H9 (cell line): ENCODE measurements around the gene SGSM2. TPM values are rescaled to one million over a fixed set of nuclear protein-coding genes. Genes with fewer than 3 reads are reported as not detected.

Experiments used
- DNase-seq: peaks from one replicate; pipeline ENCODE4 v3.0.0-alpha.2; 2017
- H2AFZ ChIP-seq: one replicate; pipeline ENCODE4 v1.6.1; 2013; ENCODE audit warnings: mild to moderate bottlenecking, low read length, control low read depth, moderate library complexity
- H2AK5ac ChIP-seq: 2 replicates; pipeline ENCODE4 v1.6.1; 2013; ENCODE audit warnings: low read length, control low read depth, mixed read lengths; ENCODE audit not compliant: insufficient read length
- H2BK120ac ChIP-seq: one replicate; pipeline ENCODE4 v1.6.1; 2013; ENCODE audit warnings: low read depth, mild to moderate bottlenecking, low read length, control low read depth, inconsistent platforms; ENCODE audit not compliant: poor library complexity, severe bottlenecking
- H2BK12ac ChIP-seq: 2 replicates; pipeline ENCODE4 v1.6.1; 2013; ENCODE audit warnings: low read length, control low read depth, mixed read lengths, low read depth; ENCODE audit not compliant: insufficient read length
- H2BK15ac ChIP-seq: 2 replicates; pipeline ENCODE4 v1.6.1; 2013; ENCODE audit warnings: low read depth, low read length, control low read depth
- H2BK20ac ChIP-seq: one replicate; pipeline ENCODE4 v1.6.1; 2013; ENCODE audit warnings: low read depth, mild to moderate bottlenecking, low read length, control low read depth, inconsistent platforms; ENCODE audit not compliant: poor library complexity, severe bottlenecking
- H2BK5ac ChIP-seq: 2 replicates; pipeline ENCODE4 v1.6.1; 2013; ENCODE audit warnings: low read length, control low read depth, mixed read lengths; ENCODE audit not compliant: insufficient read length
- H3K14ac ChIP-seq: 2 replicates; pipeline ENCODE4 v1.6.1; 2013; ENCODE audit warnings: low read length, control low read depth; ENCODE audit not compliant: insufficient read depth
- H3K18ac ChIP-seq: 2 replicates; pipeline ENCODE4 v1.6.1; 2013; ENCODE audit warnings: low read depth, mild to moderate bottlenecking, mixed read lengths, low read length, control low read depth; ENCODE audit not compliant: insufficient read length
- H3K23ac ChIP-seq: 2 replicates; pipeline ENCODE4 v1.6.1; 2013; ENCODE audit warnings: low read length, control low read depth, mixed read lengths, low read depth; ENCODE audit not compliant: insufficient read length
- H3K23me2 ChIP-seq: 2 replicates; pipeline ENCODE4 v1.6.1; 2013; ENCODE audit warnings: low read depth, mild to moderate bottlenecking, mixed read lengths, low read length, control low read depth; ENCODE audit not compliant: insufficient read length, poor library complexity, severe bottlenecking
- H3K27ac ChIP-seq: 2 replicates; pipeline ENCODE4 v1.5.1; 2013; ENCODE audit warnings: low read length, control low read depth, mixed read lengths, low read depth; ENCODE audit not compliant: insufficient read length
- H3K27me3 ChIP-seq: 2 replicates; pipeline ENCODE4 v1.6.1; 2013; ENCODE audit warnings: low read length, control low read depth, inconsistent platforms; ENCODE audit not compliant: insufficient read depth
- H3K4ac ChIP-seq: 2 replicates; pipeline ENCODE4 v1.6.1; 2013; ENCODE audit warnings: low read depth, mild to moderate bottlenecking, control low read depth, inconsistent platforms, low read length, moderate library complexity
- H3K4me1 ChIP-seq: 2 replicates; pipeline ENCODE4 v1.6.1; 2013; ENCODE audit warnings: low read length, control low read depth, inconsistent platforms; ENCODE audit not compliant: insufficient read depth
- H3K4me2 ChIP-seq: 2 replicates; pipeline ENCODE4 v1.6.1; 2013; ENCODE audit warnings: low read length, control low read depth, mixed read lengths; ENCODE audit not compliant: insufficient read length, insufficient read depth
- H3K56ac ChIP-seq: 2 replicates; pipeline ENCODE4 v1.6.1; 2013; ENCODE audit warnings: low read depth, mild to moderate bottlenecking, mixed read lengths, low read length, control low read depth; ENCODE audit not compliant: insufficient read length
- H3K79me1 ChIP-seq: 2 replicates; pipeline ENCODE4 v1.6.1; 2013; ENCODE audit warnings: low read depth, mild to moderate bottlenecking, moderate library complexity, low read length, control low read depth, inconsistent platforms; ENCODE audit not compliant: insufficient read depth, poor library complexity, severe bottlenecking
- H3K79me2 ChIP-seq: 2 replicates; pipeline ENCODE4 v1.6.1; 2013; ENCODE audit warnings: low read length, control low read depth, inconsistent platforms; ENCODE audit not compliant: insufficient read depth
- H3K9ac ChIP-seq: 2 replicates; pipeline ENCODE4 v1.6.1; 2013; ENCODE audit warnings: low read length, control low read depth, mixed read lengths; ENCODE audit not compliant: insufficient read length; ENCODE audit errors: extremely low read depth
- H3K9me3 ChIP-seq: one replicate; pipeline ENCODE4 v1.6.1; 2013; ENCODE audit warnings: low read depth, low read length, inconsistent platforms; ENCODE audit not compliant: control insufficient read depth
- H3T11ph ChIP-seq: one replicate; pipeline ENCODE4 v1.6.1; 2013; ENCODE audit warnings: mild to moderate bottlenecking, low read length, control low read depth, inconsistent platforms
- H4K20me1 ChIP-seq: one replicate; pipeline ENCODE4 v1.6.1; 2013; ENCODE audit not compliant: control insufficient read depth, insufficient read length, insufficient read depth
- H4K5ac ChIP-seq: 2 replicates; pipeline ENCODE4 v1.6.1; 2013; ENCODE audit warnings: low read depth, mild to moderate bottlenecking, mixed read lengths, low read length, control low read depth; ENCODE audit not compliant: insufficient read length
- H4K8ac ChIP-seq: replicated peaks from 2 replicates; pipeline ENCODE4 v1.6.1; 2013; ENCODE audit warnings: low read length, control low read depth, mixed read lengths, low read depth; ENCODE audit not compliant: insufficient read length
- H4K91ac ChIP-seq: 2 replicates; pipeline ENCODE4 v1.6.1; 2013; ENCODE audit warnings: low read depth, mild to moderate bottlenecking, moderate library complexity, mixed read lengths, low read length, control low read depth; ENCODE audit not compliant: insufficient read length
- H3K27ac Mint-ChIP-seq, 3 experiments: 2 replicates in 2 of 3; 3 replicates in 1 of 3; pipeline ENCODE4 v1.8.0; 2020 to 2021; ENCODE audit warnings: mixed read lengths in 3 of 3, mild to moderate bottlenecking in 1 of 3, moderate library complexity in 1 of 3
- H3K27me3 Mint-ChIP-seq: 2 replicates; pipeline ENCODE4 v1.8.0; 2021; ENCODE audit warnings: low read depth, mild to moderate bottlenecking, moderate library complexity, mixed read lengths
- H3K36me3 Mint-ChIP-seq, 3 experiments: 2 replicates in 2 of 3; 3 replicates in 1 of 3; pipeline ENCODE4 v1.8.0; 2020 to 2021; ENCODE audit warnings: low read depth in 3 of 3, mixed read lengths in 3 of 3; ENCODE audit not compliant: insufficient read depth in 1 of 3
- H3K4me1 Mint-ChIP-seq, 2 experiments: 2 replicates each; pipeline ENCODE4 v1.8.0; 2020; ENCODE audit warnings: mixed read lengths in 2 of 2
- H3K4me3 Mint-ChIP-seq, 2 experiments: 2 replicates in 1 of 2; 3 replicates in 1 of 2; pipeline ENCODE4 v1.8.0; 2020 to 2021; ENCODE audit warnings: mild to moderate bottlenecking in 2 of 2, mixed read lengths in 2 of 2, moderate library complexity in 1 of 2
- H3K9me3 Mint-ChIP-seq, 2 experiments: 2 replicates in 1 of 2; 3 replicates in 1 of 2; pipeline ENCODE4 v1.8.0; 2020; ENCODE audit warnings: mild to moderate bottlenecking in 2 of 2, mixed read lengths in 2 of 2, moderate library complexity in 1 of 2
- WGBS: extraction: QIAGEN DNeasy Blood & Tissue Kit; methylation state at CpG from one replicate; pipeline ENCODE4 v1.1.7; 2013; ENCODE audit warnings: missing lambda C conversion rate, low lambda C conversion rate, mixed read lengths; ENCODE audit not compliant: insufficient read length; ENCODE audit errors: extremely low coverage; 5-methylcytosine and 5-hydroxymethylcytosine counted together
- total RNA-seq: library from RNA; stranded (reverse); gene quantifications from 2 replicates; pipeline ENCODE4 v1.2.1, GENCODE V29; 2021
- TF ChIP-seq, protein P1 (sequence below): fragments of 200-600 bp; sonication (generic); conservative IDR thresholded peaks from 3 replicates; pipeline ENCODE4 v1.8.0; 2021; ENCODE audit warnings: antibody characterized with exemption, mild to moderate bottlenecking

Gene SGSM2
- total RNA-seq, 1 experiment from 2014 or later, result 45.6 TPM

DNA sequence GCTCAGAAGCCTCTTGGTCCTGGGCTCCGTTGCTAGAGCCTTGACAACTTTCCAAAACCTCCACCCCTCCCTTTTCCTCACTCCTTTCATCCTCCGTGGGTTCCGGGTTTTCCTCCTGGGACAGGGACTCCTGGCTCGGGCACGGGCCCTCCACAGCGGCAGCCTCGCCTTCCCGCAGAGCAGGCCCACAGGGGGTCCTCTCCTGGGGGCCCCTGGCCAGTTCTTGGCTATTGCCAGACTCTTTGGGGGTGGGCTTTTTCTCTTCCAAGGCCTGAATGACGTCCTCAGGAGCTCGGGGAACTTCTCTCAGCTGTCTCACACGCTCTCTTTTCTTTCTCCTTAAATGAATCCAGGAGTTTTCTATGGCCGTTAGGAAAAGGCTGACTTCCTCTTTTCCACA lies 82.9 kb downstream of the SGSM2 start:
- H2BK5ac ChIP-seq, result no peak overlapping the region
- no peak overlapping the region for H2BK20ac ChIP-seq
- H3K4me1 Mint-ChIP-seq, result peaks cover 6% of the 10 kb centered on the region in 2 experiments; a peak in 3 of 4 replicates
- H3K79me2 ChIP-seq, result no peaks in the 10 kb centered on the region
- H3K27me3 ChIP-seq, result no peaks in the 10 kb centered on the region
- no peaks in the 10 kb centered on the region for H3K9me3 Mint-ChIP-seq
- H3K18ac ChIP-seq, result no peak overlapping the region
- H3K56ac ChIP-seq, result no peak overlapping the region
- H3K36me3 Mint-ChIP-seq, result peaks cover 22 to 50% (median 39%) of the 10 kb centered on the region in 3 experiments
- H2AK5ac ChIP-seq, result no peak overlapping the region
- H3K23me2 ChIP-seq, result no peaks in the 10 kb centered on the region
- H3K9me3 ChIP-seq, result no peaks in the 10 kb centered on the region
- no peak overlapping the region for H3K27ac Mint-ChIP-seq
- no peaks in the 10 kb centered on the region for H4K20me1 ChIP-seq
- no CpG with 5 or more reads among the region's 12 CpGs for WGBS
- H3K79me1 ChIP-seq, result no peaks in the 10 kb centered on the region
- DNase-seq, result no peak
- H2AFZ ChIP-seq, result no peak overlapping the region
- H4K5ac ChIP-seq, result no peak overlapping the region
- H3K27ac ChIP-seq, result no peak overlapping the region
- no peaks in the 10 kb centered on the region for H3K4me1 ChIP-seq
- H2BK12ac ChIP-seq, result no peak overlapping the region
- no peaks in the 10 kb centered on the region for H3K27me3 Mint-ChIP-seq
- no peak overlapping the region for H4K91ac ChIP-seq
- H4K8ac ChIP-seq, result no peak overlapping the region
- TF ChIP-seq, protein P1, sequence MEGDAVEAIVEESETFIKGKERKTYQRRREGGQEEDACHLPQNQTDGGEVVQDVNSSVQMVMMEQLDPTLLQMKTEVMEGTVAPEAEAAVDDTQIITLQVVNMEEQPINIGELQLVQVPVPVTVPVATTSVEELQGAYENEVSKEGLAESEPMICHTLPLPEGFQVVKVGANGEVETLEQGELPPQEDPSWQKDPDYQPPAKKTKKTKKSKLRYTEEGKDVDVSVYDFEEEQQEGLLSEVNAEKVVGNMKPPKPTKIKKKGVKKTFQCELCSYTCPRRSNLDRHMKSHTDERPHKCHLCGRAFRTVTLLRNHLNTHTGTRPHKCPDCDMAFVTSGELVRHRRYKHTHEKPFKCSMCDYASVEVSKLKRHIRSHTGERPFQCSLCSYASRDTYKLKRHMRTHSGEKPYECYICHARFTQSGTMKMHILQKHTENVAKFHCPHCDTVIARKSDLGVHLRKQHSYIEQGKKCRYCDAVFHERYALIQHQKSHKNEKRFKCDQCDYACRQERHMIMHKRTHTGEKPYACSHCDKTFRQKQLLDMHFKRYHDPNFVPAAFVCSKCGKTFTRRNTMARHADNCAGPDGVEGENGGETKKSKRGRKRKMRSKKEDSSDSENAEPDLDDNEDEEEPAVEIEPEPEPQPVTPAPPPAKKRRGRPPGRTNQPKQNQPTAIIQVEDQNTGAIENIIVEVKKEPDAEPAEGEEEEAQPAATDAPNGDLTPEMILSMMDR, result no peak
- no peak overlapping the region for H2BK15ac ChIP-seq
- H3K23ac ChIP-seq, result no peak overlapping the region
- no peak overlapping the region for H3K9ac ChIP-seq
- H3K4me3 Mint-ChIP-seq, result no peak overlapping the region
- H2BK120ac ChIP-seq, result no peak overlapping the region
- H3K4me2 ChIP-seq, result no peak overlapping the region
- H3K4ac ChIP-seq, result no peak overlapping the region
- H3T11ph ChIP-seq, result no peak overlapping the region
- H3K14ac ChIP-seq, result no peak overlapping the region
